GM20000 (cell line): ENCODE data around the gene RTP2.

Experiments
- DNase-seq: peaks from one replicate; pipeline ENCODE4 v3.0.0; 2012; ENCODE audit warnings: low spot score
- TF ChIP-seq, protein P1 (sequence below): IDR thresholded peaks from 2 replicates; pipeline ENCODE4 v1.5.1; 2012; ENCODE audit warnings: mild to moderate bottlenecking, control low read depth; ENCODE audit errors: extremely low read depth, missing control alignments

The RTP2 gene

DNA sequence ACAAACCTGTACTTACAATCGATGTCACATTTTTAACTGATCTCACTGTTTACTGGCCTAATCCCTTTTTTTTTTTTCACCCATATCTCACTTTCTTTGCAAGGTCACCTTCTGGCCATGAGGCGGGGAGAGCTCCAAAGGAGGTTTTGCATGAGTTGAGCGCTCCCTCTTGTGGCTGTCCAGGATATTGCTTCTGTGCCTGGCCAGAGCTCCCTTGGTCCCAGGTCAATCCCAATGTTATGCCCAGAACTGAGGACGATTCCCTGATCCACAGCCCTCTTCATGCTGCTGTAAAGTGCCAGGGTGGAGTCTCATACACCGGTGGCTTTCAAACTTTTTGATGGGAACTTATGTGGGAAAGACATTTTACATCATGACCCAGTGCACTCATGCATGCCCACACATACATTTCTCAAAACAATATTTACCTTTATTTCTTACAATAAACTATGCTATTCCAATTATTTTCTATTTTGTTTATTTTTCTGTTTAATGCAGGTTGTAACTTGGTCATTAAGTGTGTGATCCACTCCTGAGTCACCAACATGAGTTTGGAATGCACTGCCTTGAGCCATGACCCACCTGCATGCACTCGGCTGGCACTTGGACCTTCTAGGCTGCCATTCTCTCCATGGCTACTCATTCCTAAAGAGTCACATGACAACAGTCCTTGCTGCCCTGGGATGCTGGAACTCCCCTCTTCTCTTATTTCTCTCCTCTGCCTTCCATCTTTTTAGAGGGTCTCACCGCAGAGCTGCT is 22.5 kb downstream of the RTP2 start:
- TF ChIP-seq, protein P1, sequence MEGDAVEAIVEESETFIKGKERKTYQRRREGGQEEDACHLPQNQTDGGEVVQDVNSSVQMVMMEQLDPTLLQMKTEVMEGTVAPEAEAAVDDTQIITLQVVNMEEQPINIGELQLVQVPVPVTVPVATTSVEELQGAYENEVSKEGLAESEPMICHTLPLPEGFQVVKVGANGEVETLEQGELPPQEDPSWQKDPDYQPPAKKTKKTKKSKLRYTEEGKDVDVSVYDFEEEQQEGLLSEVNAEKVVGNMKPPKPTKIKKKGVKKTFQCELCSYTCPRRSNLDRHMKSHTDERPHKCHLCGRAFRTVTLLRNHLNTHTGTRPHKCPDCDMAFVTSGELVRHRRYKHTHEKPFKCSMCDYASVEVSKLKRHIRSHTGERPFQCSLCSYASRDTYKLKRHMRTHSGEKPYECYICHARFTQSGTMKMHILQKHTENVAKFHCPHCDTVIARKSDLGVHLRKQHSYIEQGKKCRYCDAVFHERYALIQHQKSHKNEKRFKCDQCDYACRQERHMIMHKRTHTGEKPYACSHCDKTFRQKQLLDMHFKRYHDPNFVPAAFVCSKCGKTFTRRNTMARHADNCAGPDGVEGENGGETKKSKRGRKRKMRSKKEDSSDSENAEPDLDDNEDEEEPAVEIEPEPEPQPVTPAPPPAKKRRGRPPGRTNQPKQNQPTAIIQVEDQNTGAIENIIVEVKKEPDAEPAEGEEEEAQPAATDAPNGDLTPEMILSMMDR, result peak; percentile 73
- peak; percentile 77 for DNase-seq

DNA sequence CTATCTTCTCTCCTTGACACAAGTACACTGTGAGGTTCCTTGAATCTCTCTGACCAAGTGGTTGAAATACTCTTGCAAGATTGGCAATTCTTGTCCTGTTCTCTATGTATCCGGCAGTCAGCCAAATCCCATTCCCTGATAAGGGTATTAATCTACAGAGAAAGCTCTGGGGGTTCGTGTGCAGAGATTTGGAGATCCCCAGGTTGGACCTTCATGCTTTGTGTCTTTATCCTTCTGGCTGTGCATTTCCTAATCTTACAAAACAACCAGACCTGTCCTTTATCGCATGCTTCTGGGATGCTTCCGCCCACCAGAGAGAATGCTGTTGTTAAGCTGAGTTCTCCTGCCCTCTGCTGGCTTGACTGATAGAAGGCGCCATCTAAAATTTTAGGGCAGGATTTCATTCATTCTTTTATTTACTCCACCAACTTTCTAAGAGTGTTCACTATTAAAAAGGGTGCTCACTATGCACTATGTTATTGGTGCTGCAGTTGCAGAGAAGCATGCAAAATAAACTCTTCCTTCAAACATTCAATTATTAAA is 23.6 kb downstream of the RTP2 start:
- peak; percentile 35 for DNase-seq
- TF ChIP-seq, protein P1, result no peak

DNA sequence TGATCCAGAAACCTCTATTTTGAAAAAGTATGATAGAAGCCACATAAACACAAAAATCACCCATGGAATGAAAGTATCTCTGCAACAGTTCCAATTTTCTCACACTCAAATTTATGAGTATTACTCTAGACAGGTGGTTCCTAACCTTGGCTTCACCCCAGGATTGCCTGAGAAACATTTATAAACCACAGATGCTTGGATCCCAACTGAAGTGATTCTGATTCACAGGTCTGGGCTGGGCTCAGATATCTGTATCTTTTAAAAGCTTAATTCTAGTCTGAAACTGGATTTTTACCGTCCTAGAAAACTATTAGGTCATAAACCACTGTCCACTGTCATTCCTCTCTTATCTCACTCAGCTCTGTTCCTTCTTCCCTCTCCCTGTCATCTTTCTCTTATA is 24.8 kb downstream of the RTP2 start:
- no peak for DNase-seq
- TF ChIP-seq, protein P1, result no peak

DNA sequence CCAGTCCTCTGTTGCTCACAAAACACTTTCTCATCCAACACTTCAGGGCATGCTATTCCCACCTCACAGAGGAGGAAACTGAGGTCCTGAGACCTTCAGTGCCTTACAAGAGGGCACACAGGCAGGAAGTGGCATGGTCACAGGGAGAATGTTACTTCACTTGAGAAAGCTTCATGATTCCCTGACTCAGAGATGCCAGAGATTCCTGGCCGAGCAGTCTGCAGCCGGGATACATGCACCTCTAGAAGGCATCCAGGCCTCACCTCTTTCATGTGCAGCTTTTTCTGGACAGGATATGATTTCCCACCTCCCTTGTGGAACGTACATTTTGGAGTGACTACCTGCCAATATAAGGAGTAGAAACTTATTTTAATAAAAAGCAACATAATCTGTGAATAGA is 29.3 kb downstream of the RTP2 start:
- no peak for DNase-seq
- TF ChIP-seq, protein P1, result no peak

DNA sequence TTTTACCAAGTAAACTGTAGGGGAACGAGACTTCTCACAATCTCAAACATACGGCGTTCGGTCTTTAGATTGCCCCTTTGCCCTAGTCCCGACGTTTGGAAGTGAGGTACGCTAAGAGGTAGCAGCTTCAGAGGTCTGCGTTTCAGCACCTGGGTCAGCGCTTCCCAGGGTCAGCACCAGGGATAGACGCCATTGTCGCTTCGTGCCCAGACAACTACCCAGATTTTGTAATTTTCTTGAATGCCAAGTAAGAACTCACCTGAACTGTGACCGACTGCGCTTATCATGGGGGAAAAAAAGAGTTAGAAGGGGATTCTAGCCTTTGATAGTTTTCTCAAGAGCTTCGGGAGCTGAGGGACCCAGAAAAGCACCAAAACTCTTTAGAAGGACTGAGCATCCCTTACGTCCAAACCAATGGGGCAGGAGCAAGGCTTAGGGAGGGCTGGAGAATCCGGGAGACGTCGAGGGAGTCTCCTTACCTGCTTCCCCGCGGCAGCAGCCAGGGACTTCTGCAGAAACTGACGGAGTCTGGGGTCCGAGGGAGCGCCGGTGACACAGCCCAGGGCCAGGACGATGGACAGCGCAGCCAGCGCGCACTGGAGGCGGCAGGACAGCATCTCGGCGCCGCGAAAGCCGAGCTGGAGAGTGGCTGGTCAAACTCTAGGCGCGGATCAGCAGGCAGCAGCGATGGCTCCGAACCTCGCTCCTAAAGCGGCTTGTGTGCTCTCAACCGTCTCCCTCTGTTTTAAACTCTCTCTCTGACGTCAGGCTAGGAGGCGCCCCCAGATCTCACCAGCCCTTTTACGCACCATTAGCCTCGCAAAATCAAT is 32.5 kb downstream of the RTP2 start, which contains the start of gene SST:
SST (minus strand) TSS at position 720 of the 830 bp plus-strand sequence; CDS start at position 617, 103 bp downstream.
- no peak for DNase-seq
- TF ChIP-seq, protein P1, result no peak

GRCh38 chr3:187667526-187667925 is 34.8 kb downstream of the RTP2 start:
- no peak for DNase-seq
- TF ChIP-seq, protein P1, result no peak
